HepG2 (cell line): ENCODE data around the gene ABCB9. TPM values are rescaled to one million over a fixed set of nuclear protein-coding genes. Genes with fewer than 3 reads are reported as not detected.

Experiments used
- ATF1 ChIP-seq: IDR thresholded peaks from 2 replicates; pipeline ENCODE4 v1.6.1; 2016; ENCODE audit warnings: mild to moderate bottlenecking, control low read depth
- CBFB ChIP-seq: sonication (generic); formaldehyde crosslinking; IDR thresholded peaks from 2 replicates; pipeline ENCODE4 v1.4.0; 2020; ENCODE audit warnings: missing genetic modification reagents
- GATAD2A ChIP-seq: IDR thresholded peaks from 2 replicates; pipeline ENCODE4 v1.6.1; 2016
- HHEX ChIP-seq: IDR thresholded peaks from 2 replicates; pipeline ENCODE4 v1.6.1; 2016; ENCODE audit warnings: control low read depth
- KDM2A ChIP-seq: sonication (generic); formaldehyde crosslinking; IDR thresholded peaks from 2 replicates; pipeline ENCODE4 v1.4.0; 2020; ENCODE audit warnings: low read depth, missing genetic modification reagents, borderline replicate concordance
- NONO ChIP-seq, 2 experiments: fragments of 450-650 bp in 1 of 2; sonication (generic) in 1 of 2; formaldehyde crosslinking in 1 of 2; IDR thresholded peaks in 1 of 2; conservative IDR thresholded peaks in 1 of 2; 2 replicates each; pipeline versions ENCODE4 v1.6.1 to v1.8.0; 2017 to 2022; ENCODE audit warnings: mild to moderate bottlenecking in 1 of 2, missing genetic modification reagents in 1 of 2, moderate library complexity in 1 of 2
- NRL ChIP-seq: sonication (generic); formaldehyde crosslinking; IDR thresholded peaks from 2 replicates; pipeline ENCODE4 v1.5.0; 2020; ENCODE audit warnings: missing genetic modification reagents, mild to moderate bottlenecking, moderate library complexity, borderline replicate concordance
- POLR2AphosphoS5 ChIP-seq: IDR thresholded peaks from 2 replicates; pipeline ENCODE4 v1.6.1; 2012; ENCODE audit warnings: low read depth, low read length
- RBFOX2 ChIP-seq: fragments of 200-400 bp; formaldehyde crosslinking; IDR thresholded peaks from 2 replicates; pipeline ENCODE4 v1.6.1; 2017; ENCODE audit warnings: low read depth, mild to moderate bottlenecking, low read length
- SALL1 ChIP-seq: sonication (generic); formaldehyde crosslinking; IDR thresholded peaks from 2 replicates; pipeline ENCODE4 v1.8.0; 2022; ENCODE audit warnings: mild to moderate bottlenecking, missing genetic modification reagents
- ZFP36L1 ChIP-seq: sonication (generic); formaldehyde crosslinking; IDR thresholded peaks from 2 replicates; pipeline ENCODE4 v1.8.0; 2022; ENCODE audit warnings: mild to moderate bottlenecking, missing genetic modification reagents, moderate library complexity
- ZNF788 ChIP-seq: sonication (generic); formaldehyde crosslinking; IDR thresholded peaks from 2 replicates; pipeline ENCODE4 v1.5.0; 2020; ENCODE audit warnings: mild to moderate bottlenecking, missing genetic modification reagents, borderline replicate concordance
- polyA plus RNA-seq, 8 experiments: library from polyadenylated mRNA; depleted of rRNA in 3 of 8; stranded (reverse) in 7 of 8; unstranded in 1 of 8; fragments of >200 nt; fragmentation: Illumina TruSeq in 4 of 8; extraction: Trizol in 4 of 8; gene quantifications; 2 replicates each; pipeline versions ENCODE4 v1.2.1 to v1.2.3, GENCODE V29; 2011 to 2016; ENCODE audit warnings: low read depth in 4 of 8, missing spikeins in 1 of 8, mixed read lengths in 1 of 8; ENCODE audit not compliant: insufficient read depth in 1 of 8
- total RNA-seq, 5 experiments: library from RNA; depleted of rRNA; stranded (reverse); fragments of >200 nt; fragmentation: Illumina TruSeq; extraction: Trizol; gene quantifications; 2 replicates each; pipeline ENCODE4 v1.2.3, GENCODE V29; 2016; ENCODE audit warnings: low read depth in 1 of 5
- TF ChIP-seq, protein P1 (sequence below): sonication (generic); formaldehyde crosslinking; conservative IDR thresholded peaks from 2 replicates; pipeline ENCODE4 v1.4.0; 2020; ENCODE audit warnings: missing genetic modification reagents
- TF ChIP-seq, protein P2 (sequence below): sonication (generic); formaldehyde crosslinking; IDR thresholded peaks from 2 replicates; pipeline ENCODE4 v1.8.1; 2023; ENCODE audit warnings: missing genetic modification reagents, inconsistent platforms, borderline replicate concordance
- TF ChIP-seq, protein P3 (sequence below), 2 experiments: sonication (generic) in 1 of 2; formaldehyde crosslinking in 1 of 2; IDR thresholded peaks; 2 replicates each; pipeline versions ENCODE4 v1.6.1 to v1.9.0; 2014 to 2022; ENCODE audit warnings: antibody characterized with exemption in 1 of 2, borderline replicate concordance in 1 of 2, inconsistent platforms in 1 of 2, low read depth in 1 of 2, missing genetic modification reagents in 1 of 2
- TF ChIP-seq, protein P4 (sequence below): sonication (generic); formaldehyde crosslinking; IDR thresholded peaks from 2 replicates; pipeline ENCODE4 v1.4.0; 2020; ENCODE audit warnings: missing genetic modification reagents

Gene ABCB9
- total and polyA plus RNA-seq, 2 of the 13 experiments (the other 11 are each of a cell fraction or from before 2014, with no cell fraction given), result 5.1 to 6.0 TPM

DNA sequence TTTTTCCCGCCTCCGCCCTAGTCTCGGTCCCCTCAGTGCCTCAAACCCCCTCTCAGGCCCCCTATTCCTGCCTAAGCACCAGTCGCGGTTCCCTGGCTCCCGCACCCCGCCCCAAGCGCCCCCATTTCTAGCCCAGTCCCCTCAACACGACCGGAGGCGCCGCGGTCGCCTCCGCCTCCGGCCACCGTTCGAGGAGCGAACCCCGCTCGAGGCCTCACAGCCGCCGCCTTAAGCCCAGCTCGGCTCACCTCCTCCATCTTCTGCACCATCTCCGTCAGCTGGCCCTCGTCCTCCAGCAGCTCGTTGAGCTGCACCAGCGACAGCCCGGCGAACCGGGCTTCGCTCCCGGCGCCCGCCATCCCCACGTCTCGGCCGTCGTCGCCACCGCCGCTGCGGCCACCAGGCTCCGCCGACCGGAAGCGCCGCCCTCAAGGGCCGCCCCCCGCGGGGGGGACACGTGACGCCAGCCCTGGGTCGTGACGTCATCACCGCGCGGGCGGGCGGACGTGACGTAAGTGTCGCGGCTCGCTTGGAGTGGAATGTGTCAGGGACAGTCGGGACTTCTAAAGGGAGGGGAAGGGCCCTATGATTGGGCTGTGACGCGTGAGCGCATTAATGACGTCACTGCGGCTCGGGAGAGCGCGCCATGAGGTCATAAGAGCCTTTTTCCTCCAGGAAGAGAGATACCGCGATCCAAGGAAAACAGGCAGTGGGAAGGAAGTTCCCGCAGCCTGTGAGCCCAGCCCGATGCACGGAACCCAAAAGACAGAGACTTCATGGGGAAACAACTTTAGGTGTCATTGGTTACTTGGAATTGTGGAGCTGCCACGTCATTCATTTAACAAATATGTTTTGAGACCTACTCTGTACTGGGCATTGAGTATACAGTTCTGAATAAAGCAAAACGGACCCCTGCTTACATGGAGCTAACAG is 70.3 kb downstream of the ABCB9 start, which contains the start of gene VPS37B (continued):
- TF ChIP-seq, protein P1, sequence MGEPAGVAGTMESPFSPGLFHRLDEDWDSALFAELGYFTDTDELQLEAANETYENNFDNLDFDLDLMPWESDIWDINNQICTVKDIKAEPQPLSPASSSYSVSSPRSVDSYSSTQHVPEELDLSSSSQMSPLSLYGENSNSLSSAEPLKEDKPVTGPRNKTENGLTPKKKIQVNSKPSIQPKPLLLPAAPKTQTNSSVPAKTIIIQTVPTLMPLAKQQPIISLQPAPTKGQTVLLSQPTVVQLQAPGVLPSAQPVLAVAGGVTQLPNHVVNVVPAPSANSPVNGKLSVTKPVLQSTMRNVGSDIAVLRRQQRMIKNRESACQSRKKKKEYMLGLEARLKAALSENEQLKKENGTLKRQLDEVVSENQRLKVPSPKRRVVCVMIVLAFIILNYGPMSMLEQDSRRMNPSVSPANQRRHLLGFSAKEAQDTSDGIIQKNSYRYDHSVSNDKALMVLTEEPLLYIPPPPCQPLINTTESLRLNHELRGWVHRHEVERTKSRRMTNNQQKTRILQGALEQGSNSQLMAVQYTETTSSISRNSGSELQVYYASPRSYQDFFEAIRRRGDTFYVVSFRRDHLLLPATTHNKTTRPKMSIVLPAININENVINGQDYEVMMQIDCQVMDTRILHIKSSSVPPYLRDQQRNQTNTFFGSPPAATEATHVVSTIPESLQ (CRISPR knock-in tag), result no peak
- TF ChIP-seq ATF1 (peak; percentile 96), RBFOX2 (peak; percentile 82), SALL1 (peak; percentile 61; the same call in 1 of the 2 replicates), KDM2A (CRISPR knock-in tag) (peak; percentile 38; the same call in 1 of the 2 replicates), ZFP36L1 (no peak), HHEX (CRISPR knock-in tag) (no peak), POLR2AphosphoS5 (peak; percentile 60), NONO (IDR thresholded peaks at IDR 0.05) (no peak), NONO (CRISPR knock-in tag; conservative IDR thresholded peaks at IDR 0.05) (peak; percentile 71), CBFB (CRISPR knock-in tag) (no peak), ZNF788 (CRISPR knock-in tag) (no peak), GATAD2A (peak; percentile 40), NRL (CRISPR knock-in tag) (no peak)
- TF ChIP-seq, protein P2, sequence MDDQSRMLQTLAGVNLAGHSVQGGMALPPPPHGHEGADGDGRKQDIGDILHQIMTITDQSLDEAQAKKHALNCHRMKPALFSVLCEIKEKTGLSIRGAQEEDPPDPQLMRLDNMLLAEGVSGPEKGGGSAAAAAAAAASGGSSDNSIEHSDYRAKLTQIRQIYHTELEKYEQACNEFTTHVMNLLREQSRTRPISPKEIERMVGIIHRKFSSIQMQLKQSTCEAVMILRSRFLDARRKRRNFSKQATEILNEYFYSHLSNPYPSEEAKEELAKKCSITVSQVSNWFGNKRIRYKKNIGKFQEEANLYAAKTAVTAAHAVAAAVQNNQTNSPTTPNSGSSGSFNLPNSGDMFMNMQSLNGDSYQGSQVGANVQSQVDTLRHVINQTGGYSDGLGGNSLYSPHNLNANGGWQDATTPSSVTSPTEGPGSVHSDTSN, result no peak
- TF ChIP-seq, protein P3, sequence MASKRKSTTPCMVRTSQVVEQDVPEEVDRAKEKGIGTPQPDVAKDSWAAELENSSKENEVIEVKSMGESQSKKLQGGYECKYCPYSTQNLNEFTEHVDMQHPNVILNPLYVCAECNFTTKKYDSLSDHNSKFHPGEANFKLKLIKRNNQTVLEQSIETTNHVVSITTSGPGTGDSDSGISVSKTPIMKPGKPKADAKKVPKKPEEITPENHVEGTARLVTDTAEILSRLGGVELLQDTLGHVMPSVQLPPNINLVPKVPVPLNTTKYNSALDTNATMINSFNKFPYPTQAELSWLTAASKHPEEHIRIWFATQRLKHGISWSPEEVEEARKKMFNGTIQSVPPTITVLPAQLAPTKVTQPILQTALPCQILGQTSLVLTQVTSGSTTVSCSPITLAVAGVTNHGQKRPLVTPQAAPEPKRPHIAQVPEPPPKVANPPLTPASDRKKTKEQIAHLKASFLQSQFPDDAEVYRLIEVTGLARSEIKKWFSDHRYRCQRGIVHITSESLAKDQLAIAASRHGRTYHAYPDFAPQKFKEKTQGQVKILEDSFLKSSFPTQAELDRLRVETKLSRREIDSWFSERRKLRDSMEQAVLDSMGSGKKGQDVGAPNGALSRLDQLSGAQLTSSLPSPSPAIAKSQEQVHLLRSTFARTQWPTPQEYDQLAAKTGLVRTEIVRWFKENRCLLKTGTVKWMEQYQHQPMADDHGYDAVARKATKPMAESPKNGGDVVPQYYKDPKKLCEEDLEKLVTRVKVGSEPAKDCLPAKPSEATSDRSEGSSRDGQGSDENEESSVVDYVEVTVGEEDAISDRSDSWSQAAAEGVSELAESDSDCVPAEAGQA (IDR thresholded peaks at IDR 0.05; ENCODE audit: low read depth), result peak; percentile 100
- TF ChIP-seq, protein P3 (CRISPR knock-in tag; IDR thresholded peaks at IDR 0.05; ENCODE audit: borderline replicate concordance), result no peak
- TF ChIP-seq, protein P4, sequence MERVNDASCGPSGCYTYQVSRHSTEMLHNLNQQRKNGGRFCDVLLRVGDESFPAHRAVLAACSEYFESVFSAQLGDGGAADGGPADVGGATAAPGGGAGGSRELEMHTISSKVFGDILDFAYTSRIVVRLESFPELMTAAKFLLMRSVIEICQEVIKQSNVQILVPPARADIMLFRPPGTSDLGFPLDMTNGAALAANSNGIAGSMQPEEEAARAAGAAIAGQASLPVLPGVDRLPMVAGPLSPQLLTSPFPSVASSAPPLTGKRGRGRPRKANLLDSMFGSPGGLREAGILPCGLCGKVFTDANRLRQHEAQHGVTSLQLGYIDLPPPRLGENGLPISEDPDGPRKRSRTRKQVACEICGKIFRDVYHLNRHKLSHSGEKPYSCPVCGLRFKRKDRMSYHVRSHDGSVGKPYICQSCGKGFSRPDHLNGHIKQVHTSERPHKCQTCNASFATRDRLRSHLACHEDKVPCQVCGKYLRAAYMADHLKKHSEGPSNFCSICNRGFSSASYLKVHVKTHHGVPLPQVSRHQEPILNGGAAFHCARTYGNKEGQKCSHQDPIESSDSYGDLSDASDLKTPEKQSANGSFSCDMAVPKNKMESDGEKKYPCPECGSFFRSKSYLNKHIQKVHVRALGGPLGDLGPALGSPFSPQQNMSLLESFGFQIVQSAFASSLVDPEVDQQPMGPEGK (CRISPR knock-in tag), result peak; percentile 90
